Thyroid gland (tissue), 4 donors: Measurements from ENCODE around the gene CTIF. TPM values are rescaled to one million over a fixed set of nuclear protein-coding genes. Genes with fewer than 3 reads are reported as not detected.

ENCODE experiments used
- DNase-seq, 2 donors: peaks; one replicate each; pipeline ENCODE4 v3.0.0-alpha.2; 2019
- H3K27ac ChIP-seq, 3 donors: fragments of 200-600 bp; sonication (generic); 1 replicate in 2 of 3; 2 replicates in 1 of 3; pipeline ENCODE4 v1.5.1; 2016 to 2019; ENCODE audit warnings: mild to moderate bottlenecking in 1 of 3, moderate library complexity in 1 of 3
- H3K27me3 ChIP-seq: fragments of 200-600 bp; sonication (generic); one replicate; pipeline ENCODE4 v1.5.1; 2019
- H3K36me3 ChIP-seq, 2 donors: fragments of 200-600 bp; sonication (generic); one replicate each; pipeline ENCODE4 v1.5.1; 2016 to 2019
- H3K4me1 ChIP-seq, 2 donors: fragments of 200-600 bp; sonication (generic); one replicate each; pipeline ENCODE4 v1.5.1; 2017 to 2019
- H3K4me3 ChIP-seq, 3 donors: fragments of 200-600 bp; sonication (generic); replicated peaks in 1 of 3; 1 replicate in 2 of 3; 2 replicates in 1 of 3; pipeline ENCODE4 v1.5.1; 2016; ENCODE audit warnings: mild to moderate bottlenecking in 1 of 3
- H3K9me3 ChIP-seq: fragments of 200-600 bp; sonication (generic); one replicate; pipeline ENCODE4 v1.5.1; 2017
- POLR2A ChIP-seq, 2 donors: fragments of 450-650 bp; IDR thresholded peaks; one replicate each; pipeline ENCODE4 v1.6.1; 2017; ENCODE audit warnings: antibody characterized with exemption in 2 of 2, mild to moderate bottlenecking in 2 of 2, moderate library complexity in 1 of 2
- WGBS, 2 donors: methylation state at CpG; one replicate each; pipeline ENCODE4 v1.1.5; 2017; 5-methylcytosine and 5-hydroxymethylcytosine counted together
- intact Hi-C: fragments of 100-400 bp; cut with DNase I; formaldehyde crosslinking; loops from one replicate; pipeline ENCODE4 v1.15.1; 2023
- total RNA-seq, 4 donors: library from RNA; depleted of rRNA; stranded (reverse); fragments of >200 nt; gene quantifications; one replicate each; pipeline ENCODE4 v1.2.3, GENCODE V29; 2016
- TF ChIP-seq, protein P1 (sequence below), 6 experiments: fragments of 200-600 bp in 3 of 6; fragments of 450-650 bp in 3 of 6; sonication (generic) in 3 of 6; IDR thresholded peaks; one replicate each; pipeline ENCODE4 v1.5.1; 2016 to 2019; ENCODE audit warnings: antibody characterized with exemption in 6 of 6, mild to moderate bottlenecking in 2 of 6, inconsistent platforms in 1 of 6, moderate library complexity in 1 of 6

CTIF gene
- total RNA-seq, 4 donors from 2014 or later: 18.7 to 29.8 (median 23.6) TPM

DNA sequence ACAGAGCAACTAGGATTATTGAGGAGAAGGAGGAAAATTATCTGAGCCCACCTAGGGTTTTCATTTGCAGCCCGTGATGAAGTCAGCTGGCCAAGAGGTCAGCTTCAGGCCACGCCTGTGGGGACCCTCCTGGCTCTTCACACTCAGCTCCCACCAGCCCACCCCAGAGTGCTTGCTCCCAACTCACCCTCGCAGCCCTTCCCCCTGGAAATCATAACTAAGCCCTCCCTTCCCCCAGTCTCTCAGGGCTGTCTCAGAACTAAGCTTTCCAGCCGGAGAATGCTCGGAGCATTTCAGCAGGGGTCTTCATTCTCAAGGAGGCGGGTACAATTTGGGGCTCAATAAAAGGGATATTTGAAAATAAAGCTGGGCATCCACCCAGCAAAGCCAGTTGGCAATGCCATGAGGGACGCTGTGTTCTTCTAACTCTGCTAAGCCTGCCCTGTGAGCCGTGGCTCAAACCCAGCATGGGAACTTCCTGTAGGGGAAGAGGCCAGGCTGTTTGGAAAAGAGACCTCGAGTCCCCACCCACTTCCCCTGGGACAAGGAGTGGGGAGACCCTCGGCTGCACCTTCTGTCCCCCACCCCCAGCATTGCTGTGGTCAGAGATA, 194.9 kb downstream of the CTIF start:
- no peaks in the 10 kb centered on the region for H3K36me3 ChIP-seq
- H3K4me1 ChIP-seq: peaks cover 0 to 9% of the 10 kb centered on the region in 2 donors
- no peak overlapping the region for H3K27ac ChIP-seq
- no peaks in the 10 kb centered on the region for H3K9me3 ChIP-seq
- intact Hi-C loops: no loop called here
- no peaks in the 10 kb centered on the region for H3K27me3 ChIP-seq
- H3K4me3 ChIP-seq: no peak overlapping the region
- no peak for DNase-seq
- 56 to 58% methylated on average over 9 to 10 of the region's 10 CpGs for WGBS, 2 donors
- TF ChIP-seq, protein P1, sequence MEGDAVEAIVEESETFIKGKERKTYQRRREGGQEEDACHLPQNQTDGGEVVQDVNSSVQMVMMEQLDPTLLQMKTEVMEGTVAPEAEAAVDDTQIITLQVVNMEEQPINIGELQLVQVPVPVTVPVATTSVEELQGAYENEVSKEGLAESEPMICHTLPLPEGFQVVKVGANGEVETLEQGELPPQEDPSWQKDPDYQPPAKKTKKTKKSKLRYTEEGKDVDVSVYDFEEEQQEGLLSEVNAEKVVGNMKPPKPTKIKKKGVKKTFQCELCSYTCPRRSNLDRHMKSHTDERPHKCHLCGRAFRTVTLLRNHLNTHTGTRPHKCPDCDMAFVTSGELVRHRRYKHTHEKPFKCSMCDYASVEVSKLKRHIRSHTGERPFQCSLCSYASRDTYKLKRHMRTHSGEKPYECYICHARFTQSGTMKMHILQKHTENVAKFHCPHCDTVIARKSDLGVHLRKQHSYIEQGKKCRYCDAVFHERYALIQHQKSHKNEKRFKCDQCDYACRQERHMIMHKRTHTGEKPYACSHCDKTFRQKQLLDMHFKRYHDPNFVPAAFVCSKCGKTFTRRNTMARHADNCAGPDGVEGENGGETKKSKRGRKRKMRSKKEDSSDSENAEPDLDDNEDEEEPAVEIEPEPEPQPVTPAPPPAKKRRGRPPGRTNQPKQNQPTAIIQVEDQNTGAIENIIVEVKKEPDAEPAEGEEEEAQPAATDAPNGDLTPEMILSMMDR (IDR thresholded peaks at IDR 0.05): no peak
- TF ChIP-seq POLR2A (IDR thresholded peaks at IDR 0.05): no peak

DNA sequence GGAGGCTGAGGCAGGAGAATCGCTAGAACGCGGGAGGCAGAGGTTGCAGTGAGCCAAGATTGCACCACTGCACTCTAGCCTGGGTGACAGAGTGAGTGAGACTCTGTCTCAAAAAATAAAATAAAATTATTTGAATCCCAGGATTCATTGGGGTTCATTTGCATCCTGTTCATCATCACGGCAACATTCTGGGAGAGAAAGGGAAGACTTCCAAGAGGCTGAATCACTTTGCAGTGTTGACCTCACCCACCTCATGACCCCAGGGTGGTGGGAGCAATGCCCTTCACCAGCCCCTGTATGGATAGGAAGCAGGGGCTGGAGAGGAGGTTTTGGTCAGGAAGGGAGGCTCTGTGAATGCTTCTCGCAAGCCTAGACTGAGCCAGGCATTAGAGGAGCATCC, 195.6 kb downstream of the CTIF start:
- no peaks in the 10 kb centered on the region for H3K27me3 ChIP-seq
- TF ChIP-seq POLR2A (IDR thresholded peaks at IDR 0.05): no peak
- TF ChIP-seq, protein P1 (IDR thresholded peaks at IDR 0.05): no peak
- no peak overlapping the region for H3K27ac ChIP-seq
- no peaks in the 10 kb centered on the region for H3K9me3 ChIP-seq
- peaks cover 0 to 9% of the 10 kb centered on the region in 2 donors for H3K4me1 ChIP-seq
- intact Hi-C loops: no loop called here
- 95 to 97% methylated on average over 5 of the region's 5 CpGs for WGBS, 2 donors
- H3K36me3 ChIP-seq: no peaks in the 10 kb centered on the region
- DNase-seq: no peak
- H3K4me3 ChIP-seq: no peak overlapping the region

DNA sequence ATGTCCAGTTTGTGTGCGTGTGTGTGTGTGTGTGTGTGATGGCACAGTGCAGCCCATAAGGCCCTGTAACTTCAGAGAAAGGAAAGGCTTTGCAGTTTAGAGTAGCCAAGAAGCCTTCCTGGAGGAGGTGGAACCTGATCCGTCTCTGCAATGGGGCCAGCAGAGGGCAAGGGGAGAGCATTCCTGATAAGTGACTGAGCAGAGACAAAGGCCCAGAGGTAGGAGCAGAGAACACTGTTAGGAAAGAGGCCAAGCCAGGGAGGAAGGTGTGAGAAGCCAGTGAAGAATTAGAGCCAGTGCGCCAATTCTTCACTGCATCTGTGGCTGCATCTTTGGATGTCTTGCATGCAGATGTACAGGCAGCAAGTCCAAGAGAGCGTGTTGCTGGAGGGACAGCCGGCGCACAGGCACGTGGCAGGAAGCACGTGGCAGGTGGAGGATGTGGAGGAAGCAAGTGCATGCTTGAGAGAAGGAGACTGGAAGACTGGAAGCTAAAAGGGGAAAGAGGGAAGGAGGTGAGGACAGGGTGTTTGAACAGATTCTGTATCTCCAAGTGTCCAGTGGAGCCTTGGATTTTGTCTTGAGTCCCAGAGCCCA, 196.3 kb downstream of the CTIF start:
- intact Hi-C loops: no loop called here
- peaks cover 0 to 12% of the 10 kb centered on the region in 2 donors for H3K4me1 ChIP-seq

DNA sequence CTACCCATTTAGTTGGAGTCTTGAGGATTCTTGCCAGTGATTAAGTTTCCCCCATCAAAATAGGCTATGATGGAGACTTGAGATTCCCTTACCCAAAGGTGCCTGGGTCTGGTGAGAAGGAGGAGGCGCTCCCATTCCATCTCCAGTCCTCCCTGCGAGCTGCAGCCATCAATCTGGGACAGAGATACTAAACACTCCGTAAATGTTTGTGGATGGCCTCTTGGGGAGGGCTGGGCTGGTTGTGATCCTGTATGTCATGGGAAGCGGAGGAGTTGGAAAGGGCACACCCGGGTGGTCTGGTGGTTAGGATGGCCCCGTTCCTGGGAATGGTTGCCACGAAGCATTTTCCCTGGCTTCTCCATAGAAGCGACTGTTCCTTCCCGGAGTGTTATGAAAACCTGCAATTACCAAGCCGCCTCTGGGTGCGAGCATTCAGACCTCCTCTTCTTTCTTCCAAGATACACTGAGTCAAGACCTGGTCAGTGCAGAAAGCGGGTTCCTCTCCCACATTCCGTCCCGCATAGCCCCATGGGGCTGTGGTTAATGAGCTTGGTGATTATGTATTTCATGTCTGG, 196.9 kb downstream of the CTIF start:
- intact Hi-C loops: no loop called here
- no peak for DNase-seq
- peaks cover 0 to 18% of the 10 kb centered on the region in 2 donors for H3K4me1 ChIP-seq
- H3K36me3 ChIP-seq: no peaks in the 10 kb centered on the region
- WGBS, 2 donors: 79 to 95% methylated on average over 14 of the region's 14 CpGs
- TF ChIP-seq POLR2A (IDR thresholded peaks at IDR 0.05): no peak
- TF ChIP-seq, protein P1 (IDR thresholded peaks at IDR 0.05): no peak
- H3K4me3 ChIP-seq: no peak overlapping the region
- H3K27me3 ChIP-seq: no peaks in the 10 kb centered on the region
- no peaks in the 10 kb centered on the region for H3K9me3 ChIP-seq
- no peak overlapping the region for H3K27ac ChIP-seq

More for the DNA sequence above, 196.3 kb downstream of the CTIF start:
- Histone ChIP-seq H3K27me3 (no peaks in the 10 kb centered on the region), H3K9me3 (no peaks in the 10 kb centered on the region), H3K27ac (no peak overlapping the region), H3K4me3 (no peak overlapping the region), H3K36me3 (no peaks in the 10 kb centered on the region)
- TF ChIP-seq POLR2A (IDR thresholded peaks at IDR 0.05): no peak
- TF ChIP-seq, protein P1 (IDR thresholded peaks at IDR 0.05): no peak
- 79 to 82% methylated on average over 8 of the region's 8 CpGs for WGBS, 2 donors
- no peak for DNase-seq
